GM21423 (cell line): Measurements from ENCODE around the gene AWAT1.
"Not testable (repeated sequence)": the region's sequence is repeated elsewhere in the genome, so short reads cannot be mapped to it uniquely, and the experiment has no call there.

ENCODE experiments used
- ATAC-seq: cut with Tn5 transposase; IDR thresholded peaks from one replicate; pipeline ENCODE4 v1.9.1; 2021; ENCODE audit warnings: mild to moderate bottlenecking, moderate library complexity; ENCODE audit not compliant: unreplicated experiment

AWAT1 gene

DNA sequence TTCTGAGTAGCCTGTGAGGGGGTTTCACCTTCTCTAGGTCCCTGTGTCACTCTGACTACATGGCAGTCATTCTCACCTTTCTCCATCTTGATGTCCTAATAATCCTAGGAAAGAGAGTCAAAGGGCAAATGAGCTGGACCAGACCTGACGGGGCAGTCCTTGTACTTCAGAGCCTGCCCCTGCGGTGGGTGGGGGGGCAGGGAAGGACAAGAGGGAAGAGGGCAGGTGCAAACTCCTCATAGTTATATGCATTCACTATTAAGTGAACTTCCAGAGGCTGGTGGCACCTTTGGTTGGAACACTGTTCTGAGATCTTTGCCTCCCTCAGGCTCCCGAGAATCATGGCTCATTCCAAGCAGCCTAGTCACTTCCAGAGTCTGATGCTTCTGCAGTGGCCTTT, at the start of gene AWAT1:
AWAT1 (plus strand) TSS at position 301 of the 400 bp plus-strand sequence; CDS start at position 342, 41 bp downstream.
- ATAC-seq, result no peak

DNA sequence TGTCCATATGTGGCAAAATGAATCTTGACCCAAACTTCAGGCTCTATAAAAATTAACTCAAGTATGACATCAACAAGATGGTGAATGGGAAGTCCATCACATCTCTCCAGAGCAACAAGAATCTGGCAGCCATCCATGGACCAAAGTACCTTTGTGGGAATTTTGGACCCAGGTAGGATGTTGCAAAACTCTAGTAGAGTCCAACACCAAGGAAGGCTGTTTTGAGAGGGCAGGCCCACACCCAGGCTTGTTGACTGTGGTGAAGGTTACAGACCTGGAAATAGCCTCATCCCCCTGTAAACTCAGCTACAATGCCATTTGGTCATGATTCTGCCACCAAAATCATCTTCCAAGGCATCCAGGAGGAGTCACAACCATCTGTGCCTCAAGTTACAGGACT, 44.2 kb upstream of the AWAT1 start:
- ATAC-seq, result no peak

DNA sequence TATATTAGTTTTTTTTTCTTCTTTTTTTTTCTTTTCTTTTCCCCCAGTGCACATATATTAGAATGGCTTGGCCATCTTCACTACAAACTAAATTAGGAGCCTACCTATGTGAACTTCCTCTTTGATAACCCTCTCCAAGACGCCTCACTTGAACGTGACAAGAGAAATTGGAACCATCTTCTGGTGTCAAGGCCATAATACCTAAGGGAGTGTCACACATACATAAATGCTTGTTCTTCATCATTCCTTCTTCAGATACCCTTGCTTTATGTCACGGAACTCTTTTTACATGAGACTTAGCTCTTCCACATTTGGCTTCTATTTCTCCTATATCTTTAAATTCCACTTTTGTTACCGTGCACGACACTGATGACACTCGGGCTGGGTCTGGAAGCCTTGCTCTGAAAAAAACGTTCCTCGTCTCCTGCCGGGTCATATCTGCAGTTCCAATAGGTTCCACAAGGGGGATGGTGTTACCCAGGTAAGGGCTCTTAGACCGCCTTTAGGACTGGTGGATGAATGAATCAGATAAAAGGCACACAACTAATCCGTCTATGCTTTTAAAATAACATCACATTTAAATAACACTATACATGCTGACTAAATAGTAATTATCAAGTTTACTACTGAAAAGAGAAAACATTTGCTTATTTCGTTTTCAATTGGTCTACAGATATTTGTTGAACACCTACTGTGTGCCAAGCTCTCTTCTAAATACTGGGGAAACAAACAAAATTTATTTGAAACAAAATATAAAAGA, 37.3 kb upstream of the AWAT1 start:
- no peak for ATAC-seq

DNA sequence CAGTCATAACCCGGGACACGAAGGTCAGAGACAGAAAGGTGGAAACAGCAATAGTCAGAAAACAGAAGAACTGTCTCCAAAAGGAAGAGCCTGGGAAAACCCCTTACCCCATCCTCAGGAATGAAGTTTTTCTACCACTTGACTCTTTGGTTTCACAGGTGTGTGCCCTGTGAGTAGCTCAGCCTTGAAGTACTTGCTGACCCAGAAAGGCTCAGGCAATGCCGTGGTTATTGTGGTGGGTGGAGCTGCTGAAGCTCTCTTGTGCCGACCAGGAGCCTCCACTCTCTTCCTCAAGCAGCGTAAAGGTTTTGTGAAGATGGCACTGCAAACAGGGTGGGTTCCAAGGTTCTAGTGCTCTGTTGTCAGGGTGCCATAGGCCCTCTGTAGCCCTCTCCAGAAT, 32.7 kb upstream of the AWAT1 start:
- ATAC-seq, result no peak

DNA sequence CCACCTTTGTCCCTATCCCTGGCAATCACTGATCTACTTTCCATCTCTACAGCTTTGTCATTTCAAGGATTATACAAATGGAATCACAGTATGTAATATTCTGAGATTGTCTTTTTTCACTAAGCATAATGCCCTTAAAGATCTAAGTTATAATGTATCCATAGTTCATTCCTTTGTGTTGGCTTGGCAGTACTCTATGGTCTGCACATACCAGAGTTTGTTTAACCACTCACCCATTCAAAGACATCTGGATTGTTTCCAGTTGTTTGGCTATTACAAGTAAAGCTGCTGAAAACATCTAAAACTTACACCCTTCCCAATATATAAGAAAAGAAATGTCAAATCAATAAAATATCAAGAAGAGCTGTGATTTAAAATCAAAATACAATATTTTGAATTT, 26.0 kb upstream of the AWAT1 start:
- no peak for ATAC-seq

DNA sequence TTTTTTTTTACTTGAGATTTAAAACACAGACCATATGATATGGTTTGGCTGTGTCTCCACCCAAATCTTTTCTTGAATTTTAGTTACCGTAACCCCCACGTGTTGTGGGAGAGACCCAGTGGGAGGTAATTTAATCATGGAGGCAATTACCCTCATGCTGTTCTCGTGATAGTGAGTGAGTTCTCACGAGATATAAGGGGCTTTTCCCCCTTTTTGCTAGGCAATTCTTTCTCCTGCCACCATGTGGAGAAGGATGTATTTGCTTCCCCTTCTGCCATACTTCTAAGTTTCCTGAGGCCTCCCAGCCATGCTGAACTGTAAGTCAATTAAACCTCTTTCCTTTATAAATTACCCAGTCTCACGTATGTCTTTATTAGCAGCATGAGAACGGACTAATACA, 24.9 kb upstream of the AWAT1 start:
- not testable (repeated sequence) for ATAC-seq

DNA sequence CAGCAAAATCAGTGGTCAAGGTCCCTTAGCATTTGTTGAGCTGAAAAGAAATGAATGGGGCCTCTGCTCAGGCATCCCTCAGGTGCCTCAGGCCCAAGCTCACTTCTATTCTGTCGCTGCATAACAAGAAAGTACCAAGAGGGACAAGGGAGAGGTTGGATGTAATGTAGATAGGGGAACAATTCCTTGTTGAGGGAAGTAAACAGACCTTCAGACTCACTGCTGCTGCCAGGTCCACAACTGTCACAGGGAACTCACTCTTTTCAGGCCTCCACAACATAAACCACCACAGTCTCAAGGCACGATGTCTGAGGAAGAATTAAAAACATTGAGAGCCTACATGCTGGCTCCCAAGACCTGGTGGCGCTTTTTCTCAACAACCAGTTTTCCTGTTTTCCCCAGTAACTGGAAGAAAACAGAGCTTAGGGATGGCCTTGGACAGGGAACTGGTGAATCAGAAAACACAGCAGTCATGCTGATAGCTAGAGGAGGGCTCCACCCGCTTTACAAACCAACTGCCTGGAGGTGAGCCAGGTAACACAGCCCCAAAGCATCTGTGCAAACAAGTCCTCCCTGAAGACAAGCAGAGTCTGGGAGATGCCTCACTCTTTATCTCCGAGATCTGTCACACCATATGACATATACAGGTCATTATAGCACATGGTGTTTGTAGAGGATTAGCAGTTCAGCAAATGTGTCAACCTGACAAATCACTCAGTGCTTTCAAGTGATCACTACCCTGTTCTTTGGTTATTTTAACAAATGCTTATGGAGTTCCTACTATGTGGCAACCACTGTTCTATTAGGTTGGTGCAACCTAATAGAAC, 14.3 kb upstream of the AWAT1 start:
- no peak for ATAC-seq

DNA sequence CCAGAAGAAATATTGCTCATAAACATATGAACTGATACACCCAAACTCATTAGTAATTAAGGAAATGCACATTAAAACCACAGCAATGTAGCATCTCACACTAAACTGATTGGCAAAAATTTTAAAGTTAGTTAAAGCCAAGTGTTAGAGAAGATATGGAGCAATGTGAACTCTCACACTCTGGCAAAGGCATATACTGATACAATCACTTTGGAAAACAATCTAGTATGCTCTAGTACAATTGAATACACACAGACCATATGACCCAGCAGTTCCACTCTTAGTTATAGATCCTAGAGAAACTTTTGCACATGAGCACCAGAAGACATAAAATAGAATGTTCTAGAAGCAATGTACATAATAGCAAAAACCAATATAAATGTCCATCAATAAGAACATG, 8.4 kb upstream of the AWAT1 start:
- ATAC-seq, result no peak

DNA sequence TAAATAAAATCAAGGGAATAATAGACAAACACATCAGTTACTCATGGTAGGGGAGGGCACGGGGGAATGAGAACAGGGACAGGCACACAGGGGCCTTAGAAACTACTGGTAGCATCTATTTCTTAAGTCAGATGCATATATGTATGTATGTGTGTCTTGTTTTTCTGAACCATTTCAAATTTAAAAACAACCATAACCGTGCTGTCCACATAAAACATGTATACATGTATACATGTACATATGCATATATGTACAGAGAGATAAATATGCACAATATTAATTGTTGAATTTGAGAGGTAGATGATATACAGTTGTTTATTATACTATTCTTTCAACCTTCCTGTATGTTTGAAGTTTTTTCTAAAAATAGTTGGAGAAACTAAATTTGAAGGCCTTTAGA, 7.8 kb upstream of the AWAT1 start:
- ATAC-seq, result no peak

DNA sequence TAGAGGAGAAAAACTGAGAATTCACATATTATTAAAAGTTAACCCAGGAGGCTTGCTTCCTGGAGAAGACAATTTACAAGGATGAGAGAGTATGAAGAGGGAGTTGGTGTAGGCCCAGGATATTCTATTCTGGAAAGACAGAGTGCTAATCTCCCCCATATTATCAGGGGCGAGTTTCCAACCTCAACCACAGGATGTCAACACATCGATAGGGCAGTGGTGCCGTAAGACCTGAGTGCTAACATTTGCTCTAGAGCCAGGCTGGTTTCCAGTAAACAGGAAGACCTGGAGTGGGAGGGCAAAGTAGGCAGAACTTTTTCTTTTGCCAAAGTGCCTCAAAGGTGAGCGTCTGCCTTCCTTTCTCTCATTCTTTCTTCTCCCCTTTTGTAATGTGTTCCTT, 2.8 kb upstream of the AWAT1 start:
- no peak for ATAC-seq

DNA sequence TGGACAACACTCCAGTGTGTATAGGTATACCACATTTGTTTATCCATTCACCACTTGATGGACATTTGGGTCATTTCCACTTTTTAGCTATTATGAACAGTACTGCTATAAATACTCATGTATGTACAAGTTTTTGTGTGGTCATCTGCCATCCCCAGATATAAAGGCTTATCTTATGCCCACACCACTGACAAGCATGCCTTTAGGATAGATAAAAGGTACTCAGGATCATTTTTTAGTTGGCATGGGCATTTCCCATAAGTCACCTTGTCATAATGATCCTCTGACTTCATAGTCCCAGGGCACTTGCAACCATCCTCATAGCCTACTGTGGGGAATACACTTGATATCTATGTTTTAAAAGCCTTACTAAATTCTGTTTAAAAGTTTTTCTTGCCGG, 6.3 kb downstream of the AWAT1 start:
- no peak for ATAC-seq

DNA sequence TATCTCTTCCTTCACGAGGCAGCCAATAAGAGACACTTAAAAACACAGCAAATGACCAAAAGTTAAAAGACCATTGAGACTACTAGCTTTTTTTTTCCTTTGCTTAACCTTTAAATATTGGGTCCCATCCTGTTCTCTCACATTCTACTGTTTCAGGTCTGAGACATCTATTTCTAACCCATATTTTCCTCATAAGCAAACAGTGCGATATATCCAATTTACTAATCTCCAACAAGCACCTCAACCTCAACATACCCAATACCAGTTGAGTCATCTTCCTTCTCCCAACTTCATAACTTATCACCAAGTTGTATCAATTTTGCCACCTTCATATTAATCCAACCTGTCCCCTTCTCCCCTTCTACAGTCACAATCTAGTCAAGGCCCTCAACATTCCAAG, 7.0 kb downstream of the AWAT1 start:
- ATAC-seq, result no peak

DNA sequence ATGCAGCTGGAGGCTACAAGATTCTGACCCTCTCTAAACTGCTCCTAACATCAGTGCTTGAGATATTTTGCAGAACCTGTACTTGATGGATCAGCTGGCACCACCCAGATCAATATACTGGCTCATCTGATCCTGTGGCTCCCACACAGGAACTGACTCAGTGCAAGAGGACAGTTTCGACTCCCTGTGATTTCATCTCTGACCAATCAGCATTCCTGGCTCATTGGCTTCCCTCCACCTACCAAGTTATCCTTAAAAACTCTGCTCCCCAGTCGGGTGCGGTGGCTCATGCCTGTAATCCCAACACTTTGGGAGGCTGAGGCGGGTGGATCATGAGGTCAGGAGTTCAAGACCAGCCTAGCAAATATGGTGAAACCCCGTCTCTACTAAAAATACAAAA, 9.1 kb downstream of the AWAT1 start:
- ATAC-seq, result not testable (repeated sequence)

DNA sequence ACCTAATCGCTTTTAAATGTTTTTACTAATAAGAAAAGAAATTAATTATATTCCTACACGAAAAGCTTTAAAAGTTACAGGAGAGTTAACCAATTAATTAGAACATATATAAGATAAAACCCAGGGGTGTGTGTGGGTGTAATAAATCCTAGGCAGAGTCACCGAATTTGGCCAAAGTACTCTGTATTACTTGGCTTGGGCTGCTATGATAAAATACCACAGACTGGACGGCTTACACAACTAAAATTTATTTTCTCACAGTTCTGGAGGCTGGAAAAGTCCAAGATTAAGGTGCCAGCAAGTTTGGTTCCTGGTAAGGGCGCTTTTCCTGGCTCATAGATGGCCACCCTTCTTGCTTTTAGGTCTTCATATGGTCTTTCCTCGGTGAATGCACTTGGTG, 10.4 kb downstream of the AWAT1 start:
- no peak for ATAC-seq

DNA sequence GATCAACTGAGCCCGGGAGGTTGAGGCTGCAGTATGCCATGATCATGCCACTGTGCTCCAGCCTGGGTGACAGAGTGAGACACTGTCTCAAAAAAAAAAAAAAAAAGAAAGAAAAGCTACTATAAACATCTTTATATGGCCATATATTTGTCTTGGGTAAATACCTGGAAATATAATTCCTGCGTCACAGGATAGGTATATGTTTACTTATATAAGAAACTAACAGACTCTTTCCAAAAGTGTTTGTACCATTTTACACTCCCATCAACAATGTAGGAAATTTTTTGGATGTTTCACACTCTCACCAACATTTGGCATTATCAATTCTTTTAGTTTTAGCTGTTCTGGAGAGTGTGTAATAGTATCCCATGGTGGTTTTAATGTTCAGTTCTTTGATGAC, 12.8 kb downstream of the AWAT1 start:
- ATAC-seq, result no peak

DNA sequence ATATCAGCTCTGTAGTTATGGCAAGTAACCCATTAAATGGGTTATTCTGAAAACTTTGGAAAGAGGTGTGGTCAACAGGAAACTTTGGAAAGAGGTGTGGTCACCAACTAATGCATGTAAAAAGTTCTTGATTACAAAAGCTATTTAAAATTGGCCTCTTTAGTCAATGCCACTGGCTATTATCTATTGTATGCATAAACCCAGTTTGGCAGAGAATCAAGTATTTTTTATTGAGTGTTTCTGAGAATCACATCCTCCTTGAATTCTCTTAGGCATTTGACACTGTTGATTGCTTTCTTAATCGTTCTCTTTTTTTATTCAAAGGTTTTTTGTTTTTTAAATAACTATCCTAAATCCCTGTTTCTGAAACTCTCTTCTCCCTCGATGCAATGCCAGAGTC, 18.0 kb downstream of the AWAT1 start:
- no peak for ATAC-seq

DNA sequence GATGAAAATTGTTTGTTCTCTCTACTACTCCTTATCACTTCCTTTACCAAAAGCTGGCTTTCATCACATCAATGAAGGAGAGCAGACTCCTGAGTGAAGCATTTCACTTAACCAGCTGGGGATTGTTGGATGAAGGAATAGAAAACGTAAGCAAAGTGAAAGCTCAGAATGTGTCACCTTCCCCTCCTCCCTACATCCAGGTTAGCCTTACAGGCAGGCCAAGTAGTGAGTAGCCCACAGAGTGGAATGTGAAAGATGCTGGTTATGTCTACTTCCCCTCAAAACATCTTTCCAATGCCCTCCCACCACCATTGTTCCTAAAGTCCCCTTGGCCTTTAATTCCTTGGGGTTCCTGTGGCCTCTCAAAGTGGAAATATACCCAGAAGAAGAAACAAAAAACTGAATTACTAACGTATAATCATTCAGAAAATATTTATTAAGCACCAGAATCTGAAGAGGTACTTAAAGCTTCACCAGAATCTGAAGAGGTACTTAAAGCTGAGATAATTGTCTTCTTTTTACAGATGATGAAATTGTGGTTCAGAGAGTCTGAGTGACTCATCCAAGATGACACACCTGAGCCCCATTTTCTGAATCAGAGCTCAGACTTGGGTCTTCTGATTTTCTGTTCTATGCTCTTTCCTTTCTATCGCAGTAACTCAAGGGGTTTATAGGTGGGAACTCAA, 19.1 kb downstream of the AWAT1 start:
- ATAC-seq, result no peak

DNA sequence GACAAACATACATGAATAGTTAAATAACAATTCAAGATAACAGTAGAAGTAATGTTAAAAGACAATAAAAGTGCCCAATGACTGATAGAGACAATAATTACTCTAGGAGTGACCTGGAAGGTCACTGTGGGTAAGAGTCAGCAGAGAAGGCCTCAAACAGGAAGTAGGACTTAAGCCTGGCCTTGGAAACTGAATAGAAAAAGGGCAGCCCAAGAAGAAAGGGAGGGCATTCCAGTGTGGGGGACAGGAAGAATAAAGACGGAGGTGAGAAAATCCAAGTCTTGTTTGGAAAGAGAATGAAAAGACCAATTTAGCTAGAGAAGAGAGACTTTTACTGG, 19.6 kb downstream of the AWAT1 start:
- ATAC-seq, result no peak

DNA sequence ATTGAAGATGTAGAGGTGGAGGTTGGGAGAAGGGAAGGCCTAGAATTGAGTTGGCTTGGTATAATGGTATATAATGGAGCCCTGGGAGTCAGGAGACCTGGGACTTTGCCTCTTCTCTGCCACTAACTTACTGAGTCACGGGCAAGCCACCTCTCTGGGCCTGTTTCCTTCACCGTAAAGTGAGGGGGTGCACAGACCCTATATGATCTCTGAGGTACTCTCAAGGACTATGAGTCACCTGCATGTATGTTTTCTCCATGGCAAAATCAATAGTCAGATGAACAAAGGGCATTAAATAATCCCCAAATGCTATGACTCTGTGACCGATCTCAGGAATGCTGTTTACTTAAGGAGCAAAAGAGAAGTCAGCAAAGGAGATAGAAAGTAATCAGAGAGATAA, 20.5 kb downstream of the AWAT1 start:
- ATAC-seq, result no peak

DNA sequence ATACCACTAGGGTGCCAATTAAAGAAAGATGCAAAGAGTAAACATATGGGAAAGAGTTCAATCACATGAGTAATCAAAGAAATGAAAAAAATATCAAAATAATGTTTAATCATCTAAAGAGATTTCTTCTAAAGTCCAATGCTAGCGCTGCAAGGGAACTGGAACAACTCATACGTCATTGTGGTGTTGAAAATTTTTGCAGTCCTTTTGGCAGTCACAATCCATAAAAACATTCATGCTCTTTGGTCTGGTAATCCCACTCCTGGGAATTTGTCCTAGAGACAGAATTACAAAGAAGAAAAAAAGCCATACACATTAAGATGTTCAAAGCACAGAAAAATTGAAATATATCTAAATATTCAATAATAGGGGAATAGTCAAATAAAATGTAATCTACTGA, 21.0 kb downstream of the AWAT1 start:
- no peak for ATAC-seq

DNA sequence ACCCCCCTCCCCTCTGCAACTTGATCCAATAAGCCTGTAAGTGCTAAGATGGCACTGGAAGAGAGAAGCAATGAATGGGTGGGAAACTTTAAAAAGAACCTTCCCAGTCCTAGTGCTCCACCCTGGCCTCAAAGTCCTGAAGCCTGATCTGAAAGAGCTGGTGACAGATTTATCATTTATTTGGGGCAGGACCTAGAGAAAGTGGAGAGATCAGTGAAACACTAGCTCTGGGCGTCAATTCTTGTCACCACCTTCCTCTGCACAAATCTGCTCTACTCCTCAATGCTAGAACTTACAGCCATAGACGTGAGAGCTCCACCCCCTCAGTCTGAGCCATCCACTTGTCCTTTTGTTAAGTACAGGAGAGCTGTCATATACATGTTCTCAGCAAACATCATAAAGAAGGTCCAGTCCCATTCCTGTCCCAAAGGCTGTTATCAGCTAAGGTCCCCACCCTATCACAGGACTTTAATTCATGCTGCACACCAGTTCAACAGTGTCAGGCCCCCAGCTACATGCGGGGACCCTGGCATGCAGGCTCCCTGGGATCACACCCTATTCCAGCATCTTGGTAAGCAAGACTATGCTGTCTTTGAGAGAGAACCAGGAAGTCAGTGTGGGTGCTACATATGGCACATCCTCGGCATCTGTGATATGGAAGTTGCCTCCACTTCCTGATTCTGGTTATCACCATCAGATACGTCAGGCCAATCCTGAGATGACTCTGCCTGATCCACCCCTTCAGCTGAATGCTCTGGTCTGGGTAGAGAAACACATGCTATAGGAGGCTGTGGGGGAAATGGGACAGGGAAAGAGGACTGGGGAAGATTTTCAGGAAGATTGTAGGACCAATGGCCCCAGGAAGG, 23.2 kb downstream of the AWAT1 start:
- ATAC-seq, result no peak
